H1 (cell line): ENCODE results near the gene LPO. TPM values are rescaled to one million over a fixed set of nuclear protein-coding genes. Genes with fewer than 3 reads are reported as not detected.

Experiments used
- FOSL1 ChIP-seq: IDR thresholded peaks from 2 replicates; pipeline ENCODE4 v1.6.1; 2011; ENCODE audit warnings: mild to moderate bottlenecking, low read depth, low read length, moderate library complexity; ENCODE audit not compliant: insufficient read depth
- GTF2F1 ChIP-seq: IDR thresholded peaks from 2 replicates; pipeline ENCODE4 v1.6.1; 2012; ENCODE audit warnings: low read depth, low read length, improper control_type of control experiment, borderline replicate concordance
- KDM1A ChIP-seq: fragments of 200-600, 300-600 bp; sonication (generic); IDR thresholded peaks from 2 replicates; pipeline ENCODE4 v1.7.1; 2016; ENCODE audit warnings: mild to moderate bottlenecking, low read length, borderline replicate concordance
- MAFK ChIP-seq: IDR thresholded peaks from 2 replicates; pipeline ENCODE4 v1.6.1; 2012; ENCODE audit warnings: low read depth, mild to moderate bottlenecking, improper control_type of control experiment, low read length
- RAD21 ChIP-seq, 2 experiments: IDR thresholded peaks in 1 of 2; conservative IDR thresholded peaks in 1 of 2; 2 replicates each; pipeline ENCODE4 v1.6.1; 2011; ENCODE audit warnings: low read depth in 2 of 2, low read length in 2 of 2, improper control_type of control experiment in 1 of 2, inconsistent platforms in 1 of 2, mild to moderate bottlenecking in 1 of 2, moderate library complexity in 1 of 2
- RFX5 ChIP-seq: IDR thresholded peaks from 2 replicates; pipeline ENCODE4 v1.6.1; 2011; ENCODE audit warnings: low read depth, low read length, improper control_type of control experiment, borderline replicate concordance
- RXRA ChIP-seq: IDR thresholded peaks from 2 replicates; pipeline ENCODE4 v1.6.1; 2011; ENCODE audit warnings: low read depth, mild to moderate bottlenecking, low read length, moderate library complexity; ENCODE audit not compliant: insufficient read depth
- SP2 ChIP-seq: IDR thresholded peaks from 2 replicates; pipeline ENCODE4 v1.6.1; 2012; ENCODE audit warnings: mild to moderate bottlenecking, low read length, inconsistent platforms
- SUZ12 ChIP-seq: fragments of 200-600 bp; sonication (generic); IDR thresholded peaks from 2 replicates; pipeline ENCODE4 v1.6.1; 2012; ENCODE audit warnings: mild to moderate bottlenecking, inconsistent platforms, low read length, moderate library complexity, mixed read lengths
- polyA plus RNA-seq, 7 experiments: library from polyadenylated mRNA; depleted of rRNA in 3 of 7; stranded (reverse) in 5 of 7; unstranded in 2 of 7; fragments of >200 nt in 5 of 7; fragments of 200-250 nt in 2 of 7; gene quantifications; 1 replicate in 5 of 7; 2 replicates in 1 of 7; 4 replicates in 1 of 7; pipeline versions ENCODE4 v1.2.1 to v1.2.3, GENCODE V29; 2011 to 2013; ENCODE audit warnings: missing spikeins in 2 of 7, mixed read lengths in 2 of 7
- total RNA-seq: library from RNA; stranded (reverse); fragmentation: NEBNext Ultra II Directional; extraction: Animal tissue kit (Norgen Biotek cat#: 25700); gene quantifications from 2 replicates; pipeline ENCODE4 v1.2.1, GENCODE V29; 2021
- TF ChIP-seq, protein P1 (sequence below): fragments of 300-600 bp; sonication (generic); IDR thresholded peaks from 2 replicates; pipeline ENCODE4 v1.7.1; 2012; ENCODE audit warnings: low read length, moderate library complexity, mild to moderate bottlenecking, inconsistent platforms; ENCODE audit not compliant: insufficient replicate concordance

Gene LPO
- total and polyA plus RNA-seq, 2 of the 8 experiments (the other 6 are each of a cell fraction or from before 2014, with no cell fraction given), result 0.38 to 0.52 TPM

DNA sequence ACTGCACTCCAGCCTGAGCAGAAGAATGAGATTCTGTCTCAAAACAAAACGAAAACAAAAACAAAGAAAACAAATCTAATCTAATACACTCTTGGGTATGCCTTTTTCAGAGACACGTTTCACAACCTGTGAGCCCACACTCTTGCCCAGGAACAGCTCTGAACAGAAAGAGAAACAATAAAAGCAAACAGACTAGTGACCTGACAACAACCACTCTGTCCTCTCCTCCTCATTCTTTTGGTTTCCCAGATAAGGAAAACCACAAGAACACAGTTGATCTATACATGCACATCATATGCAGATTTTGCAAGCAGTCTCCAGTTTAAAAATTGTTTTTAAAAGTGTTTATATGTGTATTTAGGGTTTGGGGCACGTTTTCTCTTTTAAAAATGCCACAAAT lies 20.6 kb upstream of the LPO start (continued):
- TF ChIP-seq, protein P1, sequence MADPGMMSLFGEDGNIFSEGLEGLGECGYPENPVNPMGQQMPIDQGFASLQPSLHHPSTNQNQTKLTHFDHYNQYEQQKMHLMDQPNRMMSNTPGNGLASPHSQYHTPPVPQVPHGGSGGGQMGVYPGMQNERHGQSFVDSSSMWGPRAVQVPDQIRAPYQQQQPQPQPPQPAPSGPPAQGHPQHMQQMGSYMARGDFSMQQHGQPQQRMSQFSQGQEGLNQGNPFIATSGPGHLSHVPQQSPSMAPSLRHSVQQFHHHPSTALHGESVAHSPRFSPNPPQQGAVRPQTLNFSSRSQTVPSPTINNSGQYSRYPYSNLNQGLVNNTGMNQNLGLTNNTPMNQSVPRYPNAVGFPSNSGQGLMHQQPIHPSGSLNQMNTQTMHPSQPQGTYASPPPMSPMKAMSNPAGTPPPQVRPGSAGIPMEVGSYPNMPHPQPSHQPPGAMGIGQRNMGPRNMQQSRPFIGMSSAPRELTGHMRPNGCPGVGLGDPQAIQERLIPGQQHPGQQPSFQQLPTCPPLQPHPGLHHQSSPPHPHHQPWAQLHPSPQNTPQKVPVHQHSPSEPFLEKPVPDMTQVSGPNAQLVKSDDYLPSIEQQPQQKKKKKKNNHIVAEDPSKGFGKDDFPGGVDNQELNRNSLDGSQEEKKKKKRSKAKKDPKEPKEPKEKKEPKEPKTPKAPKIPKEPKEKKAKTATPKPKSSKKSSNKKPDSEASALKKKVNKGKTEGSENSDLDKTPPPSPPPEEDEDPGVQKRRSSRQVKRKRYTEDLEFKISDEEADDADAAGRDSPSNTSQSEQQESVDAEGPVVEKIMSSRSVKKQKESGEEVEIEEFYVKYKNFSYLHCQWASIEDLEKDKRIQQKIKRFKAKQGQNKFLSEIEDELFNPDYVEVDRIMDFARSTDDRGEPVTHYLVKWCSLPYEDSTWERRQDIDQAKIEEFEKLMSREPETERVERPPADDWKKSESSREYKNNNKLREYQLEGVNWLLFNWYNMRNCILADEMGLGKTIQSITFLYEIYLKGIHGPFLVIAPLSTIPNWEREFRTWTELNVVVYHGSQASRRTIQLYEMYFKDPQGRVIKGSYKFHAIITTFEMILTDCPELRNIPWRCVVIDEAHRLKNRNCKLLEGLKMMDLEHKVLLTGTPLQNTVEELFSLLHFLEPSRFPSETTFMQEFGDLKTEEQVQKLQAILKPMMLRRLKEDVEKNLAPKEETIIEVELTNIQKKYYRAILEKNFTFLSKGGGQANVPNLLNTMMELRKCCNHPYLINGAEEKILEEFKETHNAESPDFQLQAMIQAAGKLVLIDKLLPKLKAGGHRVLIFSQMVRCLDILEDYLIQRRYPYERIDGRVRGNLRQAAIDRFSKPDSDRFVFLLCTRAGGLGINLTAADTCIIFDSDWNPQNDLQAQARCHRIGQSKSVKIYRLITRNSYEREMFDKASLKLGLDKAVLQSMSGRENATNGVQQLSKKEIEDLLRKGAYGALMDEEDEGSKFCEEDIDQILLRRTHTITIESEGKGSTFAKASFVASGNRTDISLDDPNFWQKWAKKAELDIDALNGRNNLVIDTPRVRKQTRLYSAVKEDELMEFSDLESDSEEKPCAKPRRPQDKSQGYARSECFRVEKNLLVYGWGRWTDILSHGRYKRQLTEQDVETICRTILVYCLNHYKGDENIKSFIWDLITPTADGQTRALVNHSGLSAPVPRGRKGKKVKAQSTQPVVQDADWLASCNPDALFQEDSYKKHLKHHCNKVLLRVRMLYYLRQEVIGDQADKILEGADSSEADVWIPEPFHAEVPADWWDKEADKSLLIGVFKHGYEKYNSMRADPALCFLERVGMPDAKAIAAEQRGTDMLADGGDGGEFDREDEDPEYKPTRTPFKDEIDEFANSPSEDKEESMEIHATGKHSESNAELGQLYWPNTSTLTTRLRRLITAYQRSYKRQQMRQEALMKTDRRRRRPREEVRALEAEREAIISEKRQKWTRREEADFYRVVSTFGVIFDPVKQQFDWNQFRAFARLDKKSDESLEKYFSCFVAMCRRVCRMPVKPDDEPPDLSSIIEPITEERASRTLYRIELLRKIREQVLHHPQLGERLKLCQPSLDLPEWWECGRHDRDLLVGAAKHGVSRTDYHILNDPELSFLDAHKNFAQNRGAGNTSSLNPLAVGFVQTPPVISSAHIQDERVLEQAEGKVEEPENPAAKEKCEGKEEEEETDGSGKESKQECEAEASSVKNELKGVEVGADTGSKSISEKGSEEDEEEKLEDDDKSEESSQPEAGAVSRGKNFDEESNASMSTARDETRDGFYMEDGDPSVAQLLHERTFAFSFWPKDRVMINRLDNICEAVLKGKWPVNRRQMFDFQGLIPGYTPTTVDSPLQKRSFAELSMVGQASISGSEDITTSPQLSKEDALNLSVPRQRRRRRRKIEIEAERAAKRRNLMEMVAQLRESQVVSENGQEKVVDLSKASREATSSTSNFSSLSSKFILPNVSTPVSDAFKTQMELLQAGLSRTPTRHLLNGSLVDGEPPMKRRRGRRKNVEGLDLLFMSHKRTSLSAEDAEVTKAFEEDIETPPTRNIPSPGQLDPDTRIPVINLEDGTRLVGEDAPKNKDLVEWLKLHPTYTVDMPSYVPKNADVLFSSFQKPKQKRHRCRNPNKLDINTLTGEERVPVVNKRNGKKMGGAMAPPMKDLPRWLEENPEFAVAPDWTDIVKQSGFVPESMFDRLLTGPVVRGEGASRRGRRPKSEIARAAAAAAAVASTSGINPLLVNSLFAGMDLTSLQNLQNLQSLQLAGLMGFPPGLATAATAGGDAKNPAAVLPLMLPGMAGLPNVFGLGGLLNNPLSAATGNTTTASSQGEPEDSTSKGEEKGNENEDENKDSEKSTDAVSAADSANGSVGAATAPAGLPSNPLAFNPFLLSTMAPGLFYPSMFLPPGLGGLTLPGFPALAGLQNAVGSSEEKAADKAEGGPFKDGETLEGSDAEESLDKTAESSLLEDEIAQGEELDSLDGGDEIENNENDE, result no peak
- TF ChIP-seq FOSL1 (no peak), SUZ12 (no peak), RAD21 (IDR thresholded peaks at IDR 0.05 in 1 of 2, conservative IDR thresholded peaks at IDR 0.05 in 1 of 2; ENCODE audit: low read depth in 2 of 2, low read length in 2 of 2) (no peak), RXRA (no peak), SP2 (no peak), RFX5 (no peak), GTF2F1 (no peak), MAFK (no peak), KDM1A (no peak)
